WI38 (cell line): ENCODE results near the gene OR2L8.

Source experiments
- H3K4me3 ChIP-seq: 2 replicates; pipeline ENCODE4 v1.5.1; 2011; ENCODE audit warnings: low read depth, mild to moderate bottlenecking, control low read depth, low read length
- CTCF ChIP-seq: IDR thresholded peaks from 2 replicates; pipeline ENCODE4 v1.5.1; 2012; ENCODE audit warnings: low read depth, mild to moderate bottlenecking, control low read depth, low read length

The OR2L8 gene

GRCh38 chr1:247914941-247915662 lies 33.6 kb upstream of the OR2L8 start:
- H3K4me3 ChIP-seq = no peak overlapping the region
- no peak for TF ChIP-seq CTCF

GRCh38 chr1:247919952-247920351 lies 28.7 kb upstream of the OR2L8 start, which contains the start of gene OR2T8:
OR2T8 (plus strand) TSS chr1:247920252; CDS start chr1:247921018, 766 bp downstream.
- no peak for TF ChIP-seq CTCF
- no peak within 1 kb of the TSS for H3K4me3 ChIP-seq

- no peak overlapping the region for H3K4me3 ChIP-seq
- no peak for TF ChIP-seq CTCF
Measured at GRCh38 chr1:247923941-247924340, 24.7 kb upstream of the OR2L8 start.

GRCh38 chr1:247924868-247925267 lies 23.8 kb upstream of the OR2L8 start, which contains the start of gene OR2AJ1:
OR2AJ1 (plus strand) TSS chr1:247924889; CDS start chr1:247933769, 8,880 bp downstream.
- no peak for TF ChIP-seq CTCF
- no peak within 1 kb of the TSS for H3K4me3 ChIP-seq

GRCh38 chr1:247933989-247934388 lies 14.7 kb upstream of the OR2L8 start:
- no peak for TF ChIP-seq CTCF

GRCh38 chr1:247935781-247936180 lies 12.9 kb upstream of the OR2L8 start:
- no peak for TF ChIP-seq CTCF
- H3K4me3 ChIP-seq = no peak overlapping the region

More at GRCh38 chr1:247933989-247934388, 14.7 kb upstream of the OR2L8 start:
- H3K4me3 ChIP-seq = no peak overlapping the region

GRCh38 chr1:247936415-247936814 lies 12.2 kb upstream of the OR2L8 start:
- no peak overlapping the region for H3K4me3 ChIP-seq
- no peak for TF ChIP-seq CTCF
